ENCODE measurements around the gene FPGS. TPM values are rescaled to one million over a fixed set of nuclear protein-coding genes. Genes with fewer than 3 reads are reported as not detected.

FPGS gene
- total RNA-seq, 1 donor from 2014 or later: 104 TPM

DNA sequence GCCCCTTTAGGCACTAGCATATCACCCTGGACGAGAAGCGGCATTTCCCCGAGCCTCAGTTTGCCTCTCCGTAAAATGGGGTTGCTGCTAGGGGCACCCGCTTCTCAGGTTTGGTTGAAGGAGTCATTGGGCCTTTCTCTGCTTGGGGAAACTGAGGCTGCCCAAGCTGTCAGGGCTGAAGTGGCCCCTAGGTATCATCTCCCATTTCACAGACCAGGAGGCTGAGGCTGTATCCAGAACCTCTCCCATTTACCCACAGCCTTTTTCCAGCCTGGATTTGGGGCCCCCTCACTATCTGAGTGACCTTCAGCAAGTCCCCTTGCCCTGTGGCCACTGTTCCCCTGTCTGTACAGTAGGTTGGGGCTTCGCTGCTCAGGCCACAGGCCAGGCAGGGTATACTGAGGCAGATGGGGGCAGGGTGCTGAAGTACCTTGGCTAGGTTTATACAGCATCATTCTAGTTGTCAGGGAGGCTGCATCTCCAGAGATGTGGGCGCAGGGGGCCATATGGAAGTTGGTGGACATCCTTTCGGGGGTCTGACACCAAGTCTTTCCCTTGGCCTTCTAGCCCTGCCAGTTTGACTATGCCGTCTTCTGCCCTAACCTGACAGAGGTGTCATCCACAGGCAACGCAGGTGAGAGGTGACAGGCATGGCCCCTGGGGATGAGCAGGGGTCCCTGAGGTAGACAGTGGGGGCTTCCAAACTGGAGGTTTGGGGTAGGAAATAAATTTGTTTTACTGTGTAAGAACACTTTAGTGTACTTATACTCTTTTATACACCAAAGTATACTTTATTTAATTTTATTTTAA, 7.9 kb downstream of the FPGS start:
- DNase-seq (ENCODE audit: low read depth, low spot score): no peak

DNA sequence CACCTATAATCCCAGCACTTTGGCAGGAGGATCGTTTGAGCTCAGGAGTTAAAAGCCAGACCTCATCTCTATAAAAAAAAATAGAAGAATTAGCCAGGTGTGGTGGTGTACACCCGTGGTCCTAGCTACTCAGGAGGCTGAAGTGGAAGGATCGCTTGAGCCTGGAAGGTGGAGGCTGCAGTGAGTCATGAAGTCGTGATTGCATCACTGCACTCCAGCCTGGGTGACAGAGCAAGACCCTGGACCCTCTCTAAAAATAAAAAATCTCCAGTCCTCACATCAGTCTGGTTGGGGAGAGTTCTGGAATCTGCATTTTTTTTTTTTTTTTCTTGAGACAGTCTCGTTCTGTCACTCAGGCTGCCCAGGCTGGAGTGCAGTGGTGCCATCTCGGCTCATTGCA, 9.3 kb downstream of the FPGS start:
- DNase-seq (ENCODE audit: low read depth, low spot score): no peak

DNA sequence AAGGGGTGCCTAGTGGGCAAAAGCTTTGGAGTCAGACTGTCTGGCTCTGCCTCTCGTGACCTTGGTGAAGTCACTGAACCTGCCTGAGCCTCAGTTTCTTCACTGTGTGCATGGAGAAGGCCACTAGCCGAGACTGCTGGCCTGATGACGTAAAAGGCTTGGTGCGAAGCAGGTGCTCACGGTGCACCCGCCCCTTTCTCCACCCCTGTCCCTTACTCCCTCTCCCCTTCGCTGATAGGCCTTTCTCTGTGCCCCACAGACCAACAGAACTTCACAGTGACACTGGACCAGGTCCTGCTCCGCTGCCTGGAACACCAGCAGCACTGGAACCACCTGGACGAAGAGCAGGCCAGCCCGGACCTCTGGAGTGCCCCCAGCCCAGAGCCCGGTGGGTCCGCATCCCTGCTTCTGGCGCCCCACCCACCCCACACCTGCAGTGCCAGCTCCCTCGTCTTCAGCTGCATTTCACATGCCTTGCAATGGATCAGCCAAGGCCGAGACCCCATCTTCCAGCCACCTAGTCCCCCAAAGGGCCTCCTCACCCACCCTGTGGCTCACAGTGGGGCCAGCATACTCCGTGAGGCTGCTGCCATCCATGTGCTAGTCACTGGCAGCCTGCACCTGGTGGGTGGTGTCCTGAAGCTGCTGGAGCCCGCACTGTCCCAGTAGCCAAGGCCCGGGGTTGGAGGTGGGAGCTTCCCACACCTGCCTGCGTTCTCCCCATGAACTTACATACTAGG, 10.4 kb downstream of the FPGS start:
- no peak for DNase-seq (ENCODE audit: low read depth, low spot score)

DNA sequence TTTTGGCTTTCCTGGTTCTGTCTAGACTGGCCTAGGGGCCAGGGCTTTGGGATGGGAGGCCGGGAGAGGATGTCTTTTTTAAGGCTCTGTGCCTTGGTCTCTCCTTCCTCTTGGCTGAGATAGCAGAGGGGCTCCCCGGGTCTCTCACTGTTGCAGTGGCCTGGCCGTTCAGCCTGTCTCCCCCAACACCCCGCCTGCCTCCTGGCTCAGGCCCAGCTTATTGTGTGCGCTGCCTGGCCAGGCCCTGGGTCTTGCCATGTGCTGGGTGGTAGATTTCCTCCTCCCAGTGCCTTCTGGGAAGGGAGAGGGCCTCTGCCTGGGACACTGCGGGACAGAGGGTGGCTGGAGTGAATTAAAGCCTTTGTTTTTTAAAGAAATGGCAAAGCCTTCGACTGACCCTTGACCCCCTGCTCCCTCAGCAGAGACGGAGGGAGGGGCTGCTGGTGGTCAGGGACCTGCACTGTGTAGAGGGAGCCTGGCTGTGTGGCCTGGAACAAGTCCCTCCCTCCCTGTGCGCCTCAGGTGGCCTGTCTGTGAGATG, 11.1 kb downstream of the FPGS start:
- no peak for DNase-seq (ENCODE audit: low read depth, low spot score)

DNA sequence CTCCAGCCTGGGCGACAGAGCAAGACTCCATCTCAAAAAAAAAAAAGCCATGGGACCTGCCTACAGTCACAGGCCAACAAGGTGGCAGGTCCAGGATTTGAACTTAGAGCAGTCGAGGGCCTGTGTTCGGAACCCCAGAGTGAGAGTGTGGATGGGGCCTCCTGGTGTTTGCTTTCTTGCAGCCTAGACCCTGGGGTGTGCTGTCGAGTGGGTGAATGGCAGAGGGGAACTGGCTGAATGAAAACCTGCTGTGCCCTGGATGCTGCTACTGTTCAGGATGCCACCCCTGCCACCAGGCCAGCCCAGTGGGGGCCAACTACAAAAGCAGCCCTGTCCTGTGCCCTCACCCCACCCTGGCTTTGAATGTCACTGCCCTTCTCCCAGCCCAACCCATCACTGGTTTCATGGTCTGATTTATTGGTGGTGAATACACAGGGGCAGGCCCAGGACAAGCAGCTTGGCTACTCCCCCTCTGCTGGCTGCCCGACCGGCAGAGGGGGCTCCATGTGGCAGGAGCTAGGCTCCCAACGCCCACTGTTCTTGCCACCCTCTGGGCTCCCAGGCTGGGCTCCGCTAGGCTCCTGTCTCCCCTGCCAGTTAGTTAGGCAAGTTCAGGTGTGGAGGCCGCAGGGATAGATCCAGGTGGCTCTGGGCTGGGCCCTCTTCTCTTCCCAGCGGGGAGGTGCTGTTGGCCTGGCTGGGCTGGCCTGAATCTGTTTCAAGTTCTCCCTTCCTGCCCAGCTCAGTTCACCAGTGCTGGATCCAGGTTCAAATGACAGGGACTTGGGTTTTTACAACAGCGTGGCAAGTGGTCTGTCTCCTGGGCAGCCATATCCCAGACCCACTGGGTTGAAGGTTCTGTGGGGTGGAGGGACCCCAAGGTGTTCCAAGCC, 12.2 kb downstream of the FPGS start:
- DNase-seq (ENCODE audit: low read depth, low spot score): no peak

DNA sequence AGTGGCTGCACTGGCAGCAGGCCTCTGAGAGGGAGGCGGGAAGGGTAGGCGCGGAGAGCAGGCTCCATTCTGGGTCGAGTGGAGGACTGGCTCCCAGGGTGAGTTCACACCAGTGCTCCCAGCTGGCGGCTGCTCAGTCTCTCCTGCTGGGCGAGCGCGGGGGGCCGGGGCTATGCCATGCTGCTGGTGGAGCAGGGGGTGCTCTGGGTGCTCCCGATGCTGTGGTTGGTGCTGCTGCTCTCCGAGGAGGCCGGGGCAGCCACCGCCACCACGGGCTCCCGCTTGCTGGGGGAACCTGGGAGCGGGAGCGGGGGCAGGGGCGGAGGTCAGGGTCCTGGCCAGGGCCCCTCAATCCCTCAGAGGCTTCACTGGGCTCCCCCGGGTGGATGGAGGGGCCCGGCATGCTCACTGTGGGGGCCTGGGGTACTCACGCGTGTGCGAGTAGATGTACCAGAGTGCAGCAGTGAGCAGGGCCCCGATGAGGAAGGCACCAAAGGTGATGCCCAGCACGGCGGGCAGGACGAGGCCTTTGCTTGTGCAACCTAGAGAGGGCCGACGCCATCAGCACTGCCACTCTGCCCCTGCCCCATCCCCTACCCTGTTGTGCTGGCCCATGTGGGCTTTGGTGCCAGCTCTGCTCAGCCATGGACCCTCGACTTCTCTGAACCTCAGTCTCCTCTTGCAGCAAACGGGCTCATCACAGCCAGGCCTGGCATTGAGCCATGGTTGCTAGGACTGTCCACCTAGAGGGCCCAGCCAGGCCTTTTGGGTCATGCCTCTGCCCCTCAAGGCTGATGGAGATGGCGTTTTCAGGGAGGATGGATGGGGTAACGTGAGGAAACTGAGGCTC, 13.1 kb downstream of the FPGS start:
- DNase-seq (ENCODE audit: low read depth, low spot score): no peak

DNA sequence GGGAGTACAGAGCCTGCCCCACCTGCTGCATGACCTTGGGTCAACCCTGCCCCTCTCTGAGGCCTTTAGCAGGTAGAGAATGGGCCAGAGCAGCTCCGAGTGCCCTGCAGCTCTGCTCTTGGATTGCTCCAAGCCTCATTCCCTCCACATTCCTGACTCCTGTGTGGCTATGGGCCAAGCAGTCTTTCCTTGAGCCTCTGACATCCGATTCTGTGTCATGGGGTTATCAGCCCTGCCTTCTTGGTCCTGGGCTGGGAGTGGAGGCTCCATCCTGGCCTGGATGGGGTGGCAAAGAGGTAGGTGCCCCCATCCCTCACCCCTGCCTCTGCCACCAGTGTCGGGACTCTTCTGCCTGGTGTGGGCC, 13.7 kb downstream of the FPGS start:
- DNase-seq (ENCODE audit: low read depth, low spot score): no peak

DNA sequence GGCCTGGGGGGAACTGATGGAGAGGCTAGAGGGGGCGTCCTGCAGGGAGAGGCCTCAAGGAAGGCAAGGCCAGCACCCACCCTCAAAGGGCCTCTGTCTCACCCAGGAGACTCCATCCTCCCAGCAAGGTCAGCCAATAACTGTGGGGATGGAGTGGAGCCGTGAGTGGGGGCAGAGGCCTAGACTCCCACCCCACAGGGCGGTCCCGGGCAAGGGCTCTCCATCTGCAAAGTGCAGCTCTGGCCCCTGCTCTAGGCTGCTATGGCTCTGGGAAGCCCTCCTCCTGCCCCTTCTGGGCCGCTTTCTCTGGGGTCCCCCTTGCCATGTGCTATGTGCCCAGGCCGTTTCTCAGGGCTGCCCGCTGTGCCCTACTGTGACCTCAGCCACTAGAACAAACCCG, 14.0 kb downstream of the FPGS start:
- DNase-seq (ENCODE audit: low read depth, low spot score): no peak

DNA sequence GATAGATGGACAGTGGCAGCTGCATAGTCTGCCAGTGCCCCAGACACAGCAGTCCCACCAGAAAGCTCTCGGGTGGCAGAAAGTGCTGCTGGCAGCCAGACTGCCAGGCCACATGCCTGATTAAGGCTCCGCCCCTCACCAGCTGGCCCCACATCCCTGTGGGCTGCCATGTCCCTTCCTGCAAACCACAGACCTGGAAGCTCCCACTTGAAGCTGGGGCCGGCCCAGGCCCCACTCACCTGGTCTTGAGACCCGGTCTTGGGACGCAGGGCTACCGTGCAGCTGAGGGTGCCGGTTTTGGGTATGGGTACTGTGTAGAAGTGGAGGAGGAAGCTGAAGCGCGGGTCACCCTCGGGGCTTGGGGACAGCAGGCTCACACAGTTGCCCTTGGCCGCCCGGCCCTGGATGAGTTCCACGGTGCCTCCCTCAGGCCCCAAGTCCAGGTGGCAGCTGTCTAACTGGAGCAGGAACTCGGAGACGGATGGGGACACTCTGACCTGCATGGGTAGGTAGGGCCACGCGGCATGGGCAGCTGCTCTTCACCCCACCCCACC, 15.3 kb downstream of the FPGS start:
- no peak for DNase-seq (ENCODE audit: low read depth, low spot score)

DNA sequence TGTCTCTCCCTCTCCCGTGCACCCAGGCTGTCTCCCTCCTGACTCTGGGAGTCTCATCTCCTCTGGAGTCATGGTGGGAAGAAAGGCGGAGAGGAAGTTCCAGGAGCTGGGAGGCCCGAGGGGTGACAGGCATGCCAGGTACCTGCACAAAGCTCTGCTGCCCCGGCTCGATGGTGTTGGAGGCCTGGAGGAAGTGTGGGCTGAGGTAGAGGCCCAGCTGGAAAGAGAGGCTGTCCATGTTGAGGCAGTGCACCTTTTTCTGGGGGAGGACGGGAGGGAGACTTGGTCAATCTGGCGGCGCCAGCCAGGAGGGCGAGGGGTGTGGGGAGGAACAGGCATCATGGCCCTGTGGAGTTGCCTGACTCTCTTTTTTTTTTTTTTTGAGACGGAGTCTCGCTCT, 15.9 kb downstream of the FPGS start:
- DNase-seq (ENCODE audit: low read depth, low spot score): no peak

DNA sequence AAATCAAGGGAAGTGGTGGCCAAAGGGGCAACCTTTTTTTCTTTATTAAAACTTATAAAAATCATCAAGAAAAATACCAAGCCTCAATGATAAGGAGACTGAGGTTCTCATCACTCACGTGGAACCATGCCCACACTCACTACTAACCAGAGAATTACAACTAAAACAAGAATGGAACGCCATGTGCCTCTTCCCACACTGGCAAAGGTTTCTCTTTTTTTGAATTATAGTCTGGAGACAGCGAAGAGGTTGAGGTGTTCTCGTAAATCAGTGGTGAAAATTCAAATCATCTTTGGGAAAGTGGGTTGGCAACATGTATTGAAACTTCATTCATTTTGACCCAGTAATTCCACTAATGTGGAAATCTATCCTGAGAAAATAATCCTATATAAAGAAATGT, 19.4 kb downstream of the FPGS start:
- DNase-seq (ENCODE audit: low read depth, low spot score): no peak

DNA sequence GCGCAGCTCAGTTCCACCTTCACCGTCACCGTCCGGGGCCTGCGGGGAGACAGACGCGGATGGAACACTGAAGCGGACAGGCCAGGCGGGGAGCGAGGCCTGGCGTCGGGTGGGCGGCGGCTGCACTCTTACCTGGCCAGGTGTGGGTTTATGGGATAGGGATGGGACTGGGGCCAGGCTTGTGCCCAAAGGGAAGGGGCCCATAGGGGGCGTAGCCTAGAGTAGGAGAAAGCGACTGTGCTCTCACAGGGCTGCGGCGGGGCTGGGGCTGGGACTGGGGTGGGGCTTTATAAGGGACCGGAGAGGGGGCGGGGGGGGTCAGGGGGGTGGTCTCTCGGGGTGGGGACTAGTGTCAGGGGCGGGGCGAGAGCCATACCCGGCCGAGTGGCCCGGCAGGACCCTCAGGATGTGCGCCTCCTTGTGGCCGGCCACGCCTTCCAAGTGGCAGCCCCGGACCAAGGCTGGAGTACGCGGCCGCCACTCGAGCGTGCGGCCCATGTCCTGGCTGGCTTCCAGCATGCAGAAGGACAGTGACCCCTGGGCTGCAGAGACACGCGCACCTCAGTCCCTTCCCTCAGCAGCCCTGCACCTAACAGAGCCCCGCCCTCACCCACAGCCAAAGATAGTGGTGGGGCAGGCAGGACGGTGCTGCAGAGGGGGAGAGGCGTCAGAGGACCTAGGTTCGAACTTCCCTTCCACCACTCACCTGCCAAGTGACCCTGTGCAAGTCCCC, 22.8 kb downstream of the FPGS start:
- no peak for DNase-seq (ENCODE audit: low read depth, low spot score)

DNA sequence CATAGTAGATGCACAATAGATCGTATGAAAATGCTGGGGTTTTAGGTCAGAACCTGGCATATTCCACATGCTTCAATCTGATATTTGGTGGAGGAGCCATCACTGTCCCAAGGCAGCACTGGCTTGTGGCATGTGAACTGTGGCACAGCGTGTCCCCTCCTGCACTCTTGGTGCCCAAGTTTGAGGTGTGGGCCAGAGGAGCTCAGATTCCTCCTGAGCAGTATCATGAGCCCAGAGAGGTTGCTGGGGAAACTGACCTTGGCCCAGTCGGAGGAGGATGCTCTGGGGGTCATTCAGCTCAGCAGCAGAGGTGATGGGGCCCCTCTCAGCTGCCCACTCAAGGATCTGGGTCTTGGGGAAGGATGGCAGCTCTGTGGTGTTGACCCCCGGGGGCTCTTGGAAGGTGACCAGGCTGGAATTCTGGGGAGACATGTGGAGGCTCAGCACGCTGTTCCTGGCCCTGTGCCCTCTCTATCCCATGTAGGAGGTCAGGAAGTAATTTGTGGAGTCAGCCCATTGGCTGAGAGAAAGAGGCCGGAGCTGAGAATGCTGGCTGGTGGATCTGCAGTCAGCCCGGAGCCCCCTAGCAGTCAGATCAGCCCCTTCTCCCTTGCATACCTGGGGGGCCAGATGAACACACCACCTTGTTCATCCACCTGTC, 23.7 kb downstream of the FPGS start:
- DNase-seq (ENCODE audit: low read depth, low spot score): no peak

DNA sequence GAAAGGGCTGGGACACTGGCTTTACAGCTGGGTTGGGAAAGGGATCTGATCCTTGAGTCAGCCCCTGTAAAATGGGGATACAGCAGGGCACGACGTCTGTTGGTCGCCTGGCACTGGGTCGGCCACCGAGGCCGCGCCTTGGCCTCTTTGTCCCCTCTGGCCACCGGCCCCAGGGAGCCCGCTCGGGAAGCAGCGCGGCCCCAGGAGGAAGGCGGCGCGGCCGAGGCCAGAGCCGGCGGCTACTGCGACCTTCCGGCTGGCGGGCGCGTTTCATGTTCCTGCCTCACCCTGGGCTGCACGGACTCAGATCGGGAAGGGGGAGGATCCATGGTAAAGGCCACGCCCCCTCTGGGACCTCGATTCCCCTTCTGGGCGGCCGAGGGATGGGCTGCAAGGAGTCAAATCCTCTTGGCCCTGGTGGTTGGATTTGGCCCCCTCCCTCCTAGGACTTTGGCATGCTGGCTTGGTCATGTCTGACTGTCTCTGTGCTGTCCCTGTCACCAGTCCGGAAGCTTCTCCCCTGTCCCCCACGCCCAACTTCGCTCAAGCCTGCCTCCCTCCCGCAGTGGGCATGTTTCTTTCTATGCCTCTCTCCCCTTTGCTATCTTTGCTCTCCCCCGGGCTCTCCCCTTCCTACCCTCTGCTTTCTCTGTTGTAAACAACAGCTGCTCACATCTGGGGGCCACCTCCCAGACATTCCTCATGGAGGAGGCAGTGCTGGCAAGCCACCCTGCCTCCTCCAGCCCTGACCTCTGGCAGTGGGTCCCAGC, 25.8 kb downstream of the FPGS start:
- no peak for DNase-seq (ENCODE audit: low read depth, low spot score)

DNA sequence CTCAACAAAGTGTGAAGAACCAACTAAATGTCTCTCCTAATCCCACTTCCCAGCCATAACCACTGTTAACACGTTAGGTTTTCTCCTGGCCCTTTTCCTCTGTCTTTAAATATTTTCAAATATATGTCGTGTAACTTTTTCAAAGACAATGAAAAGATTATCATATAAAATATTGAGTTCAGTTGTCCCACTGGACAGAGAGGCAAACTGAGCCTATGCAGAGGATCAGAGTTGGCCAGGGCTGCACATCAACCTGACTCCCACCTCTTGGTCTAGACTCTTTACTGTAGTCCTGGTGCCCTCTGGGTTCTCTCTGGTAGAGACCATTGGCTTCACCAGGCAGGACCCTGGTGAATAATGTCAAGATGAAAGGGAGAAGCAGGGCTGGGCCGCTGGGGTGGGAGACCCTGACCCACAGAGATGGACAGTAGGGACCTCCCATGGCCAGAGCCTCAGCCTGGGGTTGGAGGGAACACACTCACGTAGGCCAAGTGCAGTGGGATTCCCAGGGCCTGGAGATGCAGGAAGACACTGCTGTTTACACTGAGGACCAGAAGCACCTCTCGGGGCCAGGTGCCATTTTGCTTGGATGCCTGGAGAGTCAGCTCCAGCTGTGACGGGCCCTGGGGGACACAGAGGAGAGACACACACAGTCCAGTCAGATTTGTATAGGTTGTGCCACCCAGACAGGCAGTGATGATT, 26.7 kb downstream of the FPGS start:
- DNase-seq (ENCODE audit: low read depth, low spot score): no peak

DNA sequence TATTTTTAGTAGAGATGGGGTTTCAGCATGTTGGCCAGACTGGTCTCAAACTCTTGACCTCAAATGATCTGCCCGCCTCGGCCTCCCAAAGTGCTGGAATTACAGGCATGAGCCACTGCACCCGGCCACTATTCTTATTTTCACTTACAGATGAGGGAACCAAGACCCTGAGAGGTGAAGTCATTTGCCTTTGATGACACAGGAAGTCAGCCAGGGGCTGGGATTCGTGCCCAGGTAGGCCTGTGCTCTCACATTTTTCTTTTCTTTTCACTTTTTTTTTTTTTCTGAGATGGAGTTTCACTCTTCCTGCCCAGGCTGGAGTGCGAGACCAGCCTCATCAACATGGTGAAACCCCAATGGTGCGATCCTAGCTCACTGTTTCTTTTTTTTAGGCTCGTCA, 29.6 kb downstream of the FPGS start:
- DNase-seq (ENCODE audit: low read depth, low spot score): no peak

DNA sequence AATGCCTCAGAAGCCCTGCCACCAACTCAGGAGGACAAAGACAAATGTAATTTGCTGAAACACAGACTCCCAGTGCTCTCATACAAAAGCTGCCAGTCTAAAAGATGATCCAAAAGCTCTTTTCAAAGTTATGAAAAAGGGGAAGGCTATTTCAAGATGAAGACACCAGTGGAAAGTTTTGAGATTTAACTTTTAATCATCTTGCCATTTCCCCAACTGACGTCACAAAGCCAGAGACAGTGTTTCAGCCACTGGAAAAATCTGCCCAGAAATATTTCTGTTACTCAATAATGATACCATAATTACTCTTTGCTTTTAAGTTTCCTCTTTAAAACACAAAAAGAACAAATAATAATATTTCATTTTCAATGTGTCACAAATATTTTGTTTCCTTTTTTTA, 30.9 kb downstream of the FPGS start:
- DNase-seq (ENCODE audit: low read depth, low spot score): no peak

DNA sequence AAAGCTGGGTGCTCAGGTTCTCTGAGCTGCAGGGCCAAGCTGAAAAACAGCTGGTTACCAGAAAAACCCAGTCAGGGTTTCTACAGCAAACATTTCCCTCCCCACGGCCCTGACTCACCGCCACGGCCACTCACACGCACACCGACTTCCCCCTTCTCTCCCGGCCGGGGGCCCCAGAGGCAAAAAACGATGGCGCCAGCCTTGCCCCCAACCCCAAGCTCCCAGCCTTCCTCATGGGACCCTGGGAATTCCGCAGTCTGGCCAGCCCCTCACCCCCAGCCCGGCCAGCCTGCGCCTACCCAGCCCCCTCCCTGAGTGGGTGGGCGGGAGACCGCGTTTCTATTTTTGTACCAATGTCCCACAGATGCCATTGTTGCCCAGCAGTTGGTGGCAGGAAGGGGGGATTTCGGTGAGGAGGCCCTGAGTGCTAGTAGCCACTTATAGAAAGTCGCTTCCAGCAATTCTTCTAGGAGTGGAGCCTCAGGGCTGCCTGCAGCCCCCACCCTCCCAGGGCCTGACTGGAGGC, 33.4 kb downstream of the FPGS start:
- no peak for DNase-seq (ENCODE audit: low read depth, low spot score)
